Astrocyte (in vitro differentiated cells and primary cell): Measurements from ENCODE around the gene BEND5.

Experiments used
- EZH2 ChIP-seq: IDR thresholded peaks from 2 replicates; pipeline ENCODE4 v1.6.1; 2012; ENCODE audit warnings: mild to moderate bottlenecking, low read length, inconsistent platforms; ENCODE audit not compliant: insufficient read depth
- TF ChIP-seq, protein P1 (sequence below): IDR thresholded peaks from 2 replicates; pipeline ENCODE4 v1.5.1; 2011; ENCODE audit warnings: low read depth, mild to moderate bottlenecking, inconsistent platforms, low read length, moderate library complexity; ENCODE audit not compliant: insufficient read depth

DNA sequence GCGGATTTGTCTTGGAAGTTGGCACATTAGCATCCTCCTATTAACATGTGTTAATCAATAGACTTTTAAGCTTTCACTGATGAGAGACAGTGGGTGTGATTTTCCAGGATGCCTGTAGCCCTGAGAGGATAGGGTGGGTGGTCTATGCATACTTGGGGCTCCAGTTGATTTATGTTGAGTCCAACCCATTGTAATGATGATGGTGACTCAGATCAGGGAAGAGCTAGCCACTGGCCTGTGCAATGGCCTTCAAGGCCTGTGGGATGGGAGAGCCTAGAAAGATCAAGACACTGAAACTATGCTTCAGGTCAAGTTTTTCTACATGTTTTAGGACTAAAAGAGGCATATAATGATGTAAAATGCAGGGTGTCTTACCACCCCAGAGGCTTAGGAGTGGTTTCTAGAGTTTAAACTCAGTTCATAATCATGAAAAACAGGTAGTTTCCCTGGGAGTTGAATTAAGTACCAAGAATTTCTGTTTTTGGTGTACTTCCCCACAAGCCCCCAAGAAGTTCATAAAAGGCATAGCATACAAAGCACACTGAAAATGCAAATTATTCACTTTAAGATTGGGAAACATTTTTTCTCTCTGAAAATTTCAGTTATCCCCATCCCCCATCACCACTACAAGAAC lies 19.9 kb downstream of the BEND5 start:
- TF ChIP-seq, protein P1, sequence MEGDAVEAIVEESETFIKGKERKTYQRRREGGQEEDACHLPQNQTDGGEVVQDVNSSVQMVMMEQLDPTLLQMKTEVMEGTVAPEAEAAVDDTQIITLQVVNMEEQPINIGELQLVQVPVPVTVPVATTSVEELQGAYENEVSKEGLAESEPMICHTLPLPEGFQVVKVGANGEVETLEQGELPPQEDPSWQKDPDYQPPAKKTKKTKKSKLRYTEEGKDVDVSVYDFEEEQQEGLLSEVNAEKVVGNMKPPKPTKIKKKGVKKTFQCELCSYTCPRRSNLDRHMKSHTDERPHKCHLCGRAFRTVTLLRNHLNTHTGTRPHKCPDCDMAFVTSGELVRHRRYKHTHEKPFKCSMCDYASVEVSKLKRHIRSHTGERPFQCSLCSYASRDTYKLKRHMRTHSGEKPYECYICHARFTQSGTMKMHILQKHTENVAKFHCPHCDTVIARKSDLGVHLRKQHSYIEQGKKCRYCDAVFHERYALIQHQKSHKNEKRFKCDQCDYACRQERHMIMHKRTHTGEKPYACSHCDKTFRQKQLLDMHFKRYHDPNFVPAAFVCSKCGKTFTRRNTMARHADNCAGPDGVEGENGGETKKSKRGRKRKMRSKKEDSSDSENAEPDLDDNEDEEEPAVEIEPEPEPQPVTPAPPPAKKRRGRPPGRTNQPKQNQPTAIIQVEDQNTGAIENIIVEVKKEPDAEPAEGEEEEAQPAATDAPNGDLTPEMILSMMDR: no peak
- TF ChIP-seq EZH2: no peak
